H1 (cell line): Measurements from ENCODE around the gene DAPL1. TPM values are rescaled to one million over a fixed set of nuclear protein-coding genes. Genes with fewer than 3 reads are reported as not detected.

ENCODE experiments used
- CTCF ChIA-PET: fragments of 300-600 bp; sonication (Branson Sonifier 250); formaldehyde crosslinking; loops from one replicate; lab custom pipeline; 2021; ENCODE audit not compliant: partially characterized antibody; lab: Charles Lee
- POLR2A ChIA-PET: fragments of 300-600 bp; sonication (Branson Sonifier 250); formaldehyde crosslinking; loops from one replicate; lab custom pipeline; 2021; ENCODE audit warnings: inconsistent platforms; ENCODE audit not compliant: partially characterized antibody; lab: Charles Lee
- DNase-seq, 2 experiments: peaks; one replicate each; pipeline versions ENCODE4 v3.0.0 to v3.0.0-alpha.2; 2010 to 2022; ENCODE audit warnings: low spot score in 2 of 2, low read depth in 1 of 2, mixed read lengths in 1 of 2
- FAIRE-seq: peaks from 2 replicates; lab custom pipeline; 2011; peaks lifted over from hg19 to GRCh38; lab: Jason Lieb, UNC
- H2AFZ ChIP-seq: 2 replicates; pipeline ENCODE4 v1.8.1; 2012; ENCODE audit warnings: low read length, inconsistent platforms
- H2AK5ac ChIP-seq: 2 replicates; pipeline ENCODE4 v1.6.1; 2013; ENCODE audit warnings: low read depth, low read length
- H2BK120ac ChIP-seq: replicated peaks from 2 replicates; pipeline ENCODE3; 2013; ENCODE audit warnings: low read depth, low read length, inconsistent platforms
- H2BK12ac ChIP-seq: 2 replicates; pipeline ENCODE4 v1.6.1; 2013; ENCODE audit warnings: low read depth, low read length
- H2BK15ac ChIP-seq: 2 replicates; pipeline ENCODE4 v1.6.1; 2013; ENCODE audit warnings: low read length
- H2BK20ac ChIP-seq: 2 replicates; pipeline ENCODE4 v1.6.1; 2013; ENCODE audit warnings: low read length
- H2BK5ac ChIP-seq: 2 replicates; pipeline ENCODE4 v1.6.1; 2013; ENCODE audit warnings: low read depth, low read length
- H3K14ac ChIP-seq: 2 replicates; pipeline ENCODE4 v1.6.1; 2013; ENCODE audit warnings: inconsistent platforms; ENCODE audit not compliant: insufficient read length
- H3K18ac ChIP-seq: 2 replicates; pipeline ENCODE4 v1.6.1; 2013; ENCODE audit warnings: low read length; ENCODE audit errors: extremely low read depth
- H3K23ac ChIP-seq: 2 replicates; pipeline ENCODE4 v1.6.1; 2013; ENCODE audit warnings: inconsistent platforms; ENCODE audit not compliant: insufficient read length
- H3K23me2 ChIP-seq: 2 replicates; pipeline ENCODE4 v1.6.1; 2013; ENCODE audit warnings: low read depth, low read length
- H3K27ac ChIP-seq: 2 replicates; pipeline ENCODE4 v1.6.1; 2011; ENCODE audit warnings: low read depth, low read length, inconsistent platforms
- H3K27me3 ChIP-seq, 4 experiments: replicated peaks in 1 of 4; 1 replicate in 1 of 4; 2 replicates in 3 of 4; pipeline versions ENCODE4 v1.6.1 to v1.8.1; 2011 to 2013; ENCODE audit warnings: low read length in 3 of 4, mild to moderate bottlenecking in 3 of 4, inconsistent platforms in 2 of 4, mixed read lengths in 2 of 4, moderate library complexity in 1 of 4; ENCODE audit not compliant: control insufficient read depth in 3 of 4, insufficient read depth in 3 of 4; ENCODE audit errors: extremely low read depth in 1 of 4
- H3K36me3 ChIP-seq, 4 experiments: 2 replicates each; pipeline versions ENCODE4 v1.6.1 to v1.8.1; 2011 to 2013; ENCODE audit warnings: mild to moderate bottlenecking in 4 of 4, low read length in 3 of 4, moderate library complexity in 2 of 4, control low read depth in 1 of 4, inconsistent platforms in 1 of 4; ENCODE audit not compliant: insufficient read depth in 4 of 4, control insufficient read depth in 2 of 4
- H3K4ac ChIP-seq: replicated peaks from 2 replicates; pipeline ENCODE3; 2013; ENCODE audit warnings: low read length, low read depth, mixed read lengths, inconsistent platforms; ENCODE audit not compliant: insufficient read length
- H3K4me1 ChIP-seq, 4 experiments: replicated peaks in 1 of 4; 1 replicate in 1 of 4; 2 replicates in 3 of 4; pipeline versions ENCODE4 v1.6.1 to v1.8.1; 2011 to 2013; ENCODE audit warnings: low read length in 3 of 4, inconsistent platforms in 2 of 4, mixed read lengths in 1 of 4; ENCODE audit not compliant: insufficient read depth in 4 of 4, control insufficient read depth in 3 of 4
- H3K4me2 ChIP-seq, 2 experiments: 2 replicates each; pipeline versions ENCODE4 v1.6.1 to v1.8.1; 2011 to 2013; ENCODE audit warnings: low read depth in 2 of 2, low read length in 2 of 2, control low read depth in 1 of 2, inconsistent platforms in 1 of 2, mild to moderate bottlenecking in 1 of 2; ENCODE audit not compliant: insufficient read depth in 1 of 2
- H3K4me3 ChIP-seq, 4 experiments: fragments of 200-600, 300-600 bp in 1 of 4; sonication (generic), shearing (Covaris generic), sonication (Bioruptor Twin) in 1 of 4; 2 replicates each; pipeline versions ENCODE4 v1.5.1 to v1.8.1; 2011 to 2016; ENCODE audit warnings: low read length in 4 of 4, low read depth in 3 of 4, control low read depth in 2 of 4, inconsistent platforms in 2 of 4, mild to moderate bottlenecking in 2 of 4, mixed read lengths in 1 of 4, moderate library complexity in 1 of 4; ENCODE audit not compliant: insufficient read depth in 2 of 4; ENCODE audit errors: extremely low read depth in 1 of 4
- H3K56ac ChIP-seq: replicated peaks from 2 replicates; pipeline ENCODE3; 2013; ENCODE audit warnings: low read depth, mild to moderate bottlenecking, mixed read lengths, low read length, inconsistent platforms; ENCODE audit not compliant: insufficient read length
- H3K79me1 ChIP-seq: 2 replicates; pipeline ENCODE4 v1.6.1; 2013; ENCODE audit warnings: low read depth, low read length, control low read depth
- H3K79me2 ChIP-seq, 2 experiments: 2 replicates each; pipeline versions ENCODE4 v1.6.1 to v1.8.1; 2012 to 2013; ENCODE audit warnings: low read length in 2 of 2, mild to moderate bottlenecking in 2 of 2, inconsistent platforms in 1 of 2; ENCODE audit not compliant: insufficient read depth in 2 of 2, control insufficient read depth in 1 of 2
- H3K9ac ChIP-seq, 4 experiments: replicated peaks in 1 of 4; 1 replicate in 1 of 4; 2 replicates in 3 of 4; pipeline versions ENCODE4 v1.6.1 to v1.8.1; 2011 to 2013; ENCODE audit warnings: low read depth in 3 of 4, low read length in 3 of 4, control low read depth in 2 of 4, mild to moderate bottlenecking in 2 of 4, moderate library complexity in 2 of 4, inconsistent platforms in 1 of 4; ENCODE audit errors: extremely low read depth in 1 of 4
- H3K9me3 ChIP-seq, 2 experiments: 2 replicates each; pipeline versions ENCODE4 v1.6.1 to v1.8.1; 2012 to 2013; ENCODE audit warnings: mild to moderate bottlenecking in 2 of 2, moderate library complexity in 2 of 2, control low read depth in 1 of 2, inconsistent platforms in 1 of 2, low read depth in 1 of 2, low read length in 1 of 2, mixed read lengths in 1 of 2; ENCODE audit not compliant: insufficient read depth in 2 of 2
- H4K20me1 ChIP-seq, 2 experiments: replicated peaks in 1 of 2; 2 replicates each; pipeline versions ENCODE3 to v1.8.1; 2011 to 2013; ENCODE audit warnings: inconsistent platforms in 2 of 2, low read length in 2 of 2, mild to moderate bottlenecking in 1 of 2; ENCODE audit not compliant: insufficient read depth in 2 of 2, control insufficient read depth in 1 of 2
- H4K5ac ChIP-seq: 2 replicates; pipeline ENCODE4 v1.6.1; 2013; ENCODE audit warnings: low read length, low read depth, mixed read lengths, inconsistent platforms; ENCODE audit not compliant: insufficient read length
- H4K8ac ChIP-seq: 2 replicates; pipeline ENCODE4 v1.8.0; 2013; ENCODE audit warnings: mild to moderate bottlenecking, moderate library complexity, low read length, inconsistent platforms; ENCODE audit not compliant: insufficient read depth; ENCODE audit errors: extremely low read depth
- H4K91ac ChIP-seq: replicated peaks from 2 replicates; pipeline ENCODE3; 2013; ENCODE audit warnings: low read length, mixed read lengths, inconsistent platforms; ENCODE audit not compliant: insufficient read length
- BRCA1 ChIP-seq: IDR thresholded peaks from 2 replicates; pipeline ENCODE4 v1.6.1; 2012; ENCODE audit warnings: low read depth, low read length, improper control_type of control experiment
- FOSL1 ChIP-seq: IDR thresholded peaks from 2 replicates; pipeline ENCODE4 v1.6.1; 2011; ENCODE audit warnings: mild to moderate bottlenecking, low read depth, low read length, moderate library complexity; ENCODE audit not compliant: insufficient read depth
- GABPA ChIP-seq: IDR thresholded peaks from 2 replicates; pipeline ENCODE4 v1.6.1; 2011; ENCODE audit warnings: mild to moderate bottlenecking, low read length, moderate library complexity, borderline replicate concordance; ENCODE audit not compliant: insufficient read depth
- MAFK ChIP-seq: IDR thresholded peaks from 2 replicates; pipeline ENCODE4 v1.6.1; 2012; ENCODE audit warnings: low read depth, mild to moderate bottlenecking, improper control_type of control experiment, low read length
- RNF2 ChIP-seq: fragments of 200-900, 300-1000 bp; sonication (generic); IDR thresholded peaks from 2 replicates; pipeline ENCODE4 v1.7.1; 2016; ENCODE audit warnings: borderline replicate concordance, low read depth, mild to moderate bottlenecking, antibody characterized with exemption, low read length; ENCODE audit not compliant: poor library complexity, severe bottlenecking; ENCODE audit errors: missing control alignments
- SRF ChIP-seq: IDR thresholded peaks from 2 replicates; pipeline ENCODE4 v1.6.1; 2011; ENCODE audit warnings: mild to moderate bottlenecking, low read depth, low read length, moderate library complexity
- USF2 ChIP-seq: IDR thresholded peaks from 2 replicates; pipeline ENCODE4 v1.6.1; 2011; ENCODE audit warnings: low read length, improper control_type of control experiment
- ZNF274 ChIP-seq: IDR thresholded peaks from 2 replicates; pipeline ENCODE4 v1.7.0; 2012; ENCODE audit warnings: low read length, borderline replicate concordance; ENCODE audit errors: extremely low read depth
- WGBS, 2 experiments: shearing (Covaris generic) in 1 of 2; methylation state at CpG; one replicate each; pipeline versions ENCODE4 v1.1.6 to v1.1.7; 2013 to 2015; ENCODE audit warnings: low lambda C conversion rate in 2 of 2, mixed read lengths in 2 of 2, inconsistent platforms in 1 of 2, low coverage in 1 of 2, missing lambda C conversion rate in 1 of 2; ENCODE audit not compliant: insufficient replicate concordance in 2 of 2, insufficient coverage in 1 of 2, insufficient read length in 1 of 2; ENCODE audit errors: extremely low coverage in 1 of 2, missing lambda C conversion rate in 1 of 2; 5-methylcytosine and 5-hydroxymethylcytosine counted together
- polyA plus RNA-seq, 7 experiments: library from polyadenylated mRNA; depleted of rRNA in 3 of 7; stranded (reverse) in 5 of 7; unstranded in 2 of 7; fragments of >200 nt in 5 of 7; fragments of 200-250 nt in 2 of 7; gene quantifications; 1 replicate in 5 of 7; 2 replicates in 1 of 7; 4 replicates in 1 of 7; pipeline versions ENCODE4 v1.2.1 to v1.2.3, GENCODE V29; 2011 to 2013; ENCODE audit warnings: missing spikeins in 2 of 7, mixed read lengths in 2 of 7
- total RNA-seq: library from RNA; stranded (reverse); fragmentation: NEBNext Ultra II Directional; extraction: Animal tissue kit (Norgen Biotek cat#: 25700); gene quantifications from 2 replicates; pipeline ENCODE4 v1.2.1, GENCODE V29; 2021

Gene DAPL1
- total and polyA plus RNA-seq, 2 of the 8 experiments (the other 6 are each of a cell fraction or from before 2014, with no cell fraction given), result not detected

- FAIRE-seq, result no peak
- no peak overlapping the region for H3K56ac ChIP-seq
- H2BK20ac ChIP-seq, result no peak overlapping the region
- H3K79me2 ChIP-seq, result no peaks in the 10 kb centered on the region
- H4K20me1 ChIP-seq, result no peaks in the 10 kb centered on the region
- H2AK5ac ChIP-seq, result no peak overlapping the region
- no peaks in the 10 kb centered on the region for H3K4me1 ChIP-seq
- ChIA-PET CTCF (no interaction called here), POLR2A (no interaction called here)
- no peak overlapping the region for H3K23ac ChIP-seq
- H3K4me3 ChIP-seq, result no peak overlapping the region
- H4K8ac ChIP-seq, result no peak overlapping the region
- H4K5ac ChIP-seq, result no peak overlapping the region
- H3K27ac ChIP-seq, result no peak overlapping the region
- no peak overlapping the region for H4K91ac ChIP-seq
- no peaks in the 10 kb centered on the region for H3K36me3 ChIP-seq
- H3K4ac ChIP-seq, result no peak overlapping the region
- 89% methylated on average over 2 of the region's 2 CpGs; no CpG with 5 or more reads in 1 of the 2 experiments for WGBS, 2 experiments
- no peak overlapping the region for H2BK120ac ChIP-seq
- H2BK5ac ChIP-seq, result no peak overlapping the region
- H3K27me3 ChIP-seq, result no peaks in the 10 kb centered on the region
- H3K79me1 ChIP-seq, result no peaks in the 10 kb centered on the region
- H2BK12ac ChIP-seq, result no peak overlapping the region
- peaks cover 0 to 5% of the 10 kb centered on the region in 2 experiments; a peak in 2 of 4 replicates for H3K9me3 ChIP-seq
- no peak overlapping the region for H3K18ac ChIP-seq
- DNase-seq, result no peak
- no peak for TF ChIP-seq GABPA
- TF ChIP-seq RNF2, result no peak
- TF ChIP-seq BRCA1, result no peak
- no peak for TF ChIP-seq USF2
- no peak for TF ChIP-seq SRF
- no peak for TF ChIP-seq FOSL1
- no peak for TF ChIP-seq MAFK
- no peak for TF ChIP-seq ZNF274
- H2BK15ac ChIP-seq, result no peak overlapping the region
- no peak overlapping the region for H3K14ac ChIP-seq
- no peak overlapping the region for H3K9ac ChIP-seq
- no peaks in the 10 kb centered on the region for H3K23me2 ChIP-seq
- no peak overlapping the region for H3K4me2 ChIP-seq
- no peak overlapping the region for H2AFZ ChIP-seq
Measured at GRCh38 chr2:158788951-158789350, 6.2 kb upstream of the DAPL1 start.
